GM23248 (cell line): ENCODE measurements around the gene CLEC3B.

Source experiments
- EZH2 ChIP-seq: fragments of 200-600 bp; sonication (generic); IDR thresholded peaks from 2 replicates; pipeline ENCODE4 v1.6.1; 2018; ENCODE audit warnings: antibody characterized with exemption, mild to moderate bottlenecking; ENCODE audit not compliant: insufficient read depth, poor library complexity, severe bottlenecking
- EZH2phosphoT487 ChIP-seq: fragments of 200-600 bp; sonication (generic); IDR thresholded peaks from 2 replicates; pipeline ENCODE4 v1.6.1; 2018; ENCODE audit warnings: antibody characterized with exemption, moderate library complexity, mild to moderate bottlenecking, low read depth; ENCODE audit not compliant: insufficient read depth

DNA sequence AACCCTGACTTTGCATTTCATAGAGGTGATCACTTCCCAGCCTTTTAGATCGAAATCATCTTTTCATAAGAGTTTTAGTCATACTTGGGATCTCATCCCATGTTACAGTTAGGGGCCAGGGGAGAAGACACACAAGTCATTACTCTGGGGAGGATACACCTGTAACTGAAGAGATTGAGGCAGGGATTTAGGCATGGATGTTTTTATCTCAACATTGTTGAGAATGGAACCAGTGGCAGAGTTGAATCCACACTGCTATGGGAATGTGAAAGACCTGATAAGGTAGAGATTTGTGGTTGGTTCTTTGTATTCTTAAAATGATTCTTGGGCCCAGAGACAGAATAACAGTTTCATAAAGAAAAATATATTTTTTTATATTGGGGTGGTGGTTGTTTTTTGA is 16.2 kb upstream of the CLEC3B start:
- TF ChIP-seq EZH2phosphoT487, result no peak
- TF ChIP-seq EZH2, result no peak
